ENCODE data around the gene SIN3B.

SIN3B gene

DNA sequence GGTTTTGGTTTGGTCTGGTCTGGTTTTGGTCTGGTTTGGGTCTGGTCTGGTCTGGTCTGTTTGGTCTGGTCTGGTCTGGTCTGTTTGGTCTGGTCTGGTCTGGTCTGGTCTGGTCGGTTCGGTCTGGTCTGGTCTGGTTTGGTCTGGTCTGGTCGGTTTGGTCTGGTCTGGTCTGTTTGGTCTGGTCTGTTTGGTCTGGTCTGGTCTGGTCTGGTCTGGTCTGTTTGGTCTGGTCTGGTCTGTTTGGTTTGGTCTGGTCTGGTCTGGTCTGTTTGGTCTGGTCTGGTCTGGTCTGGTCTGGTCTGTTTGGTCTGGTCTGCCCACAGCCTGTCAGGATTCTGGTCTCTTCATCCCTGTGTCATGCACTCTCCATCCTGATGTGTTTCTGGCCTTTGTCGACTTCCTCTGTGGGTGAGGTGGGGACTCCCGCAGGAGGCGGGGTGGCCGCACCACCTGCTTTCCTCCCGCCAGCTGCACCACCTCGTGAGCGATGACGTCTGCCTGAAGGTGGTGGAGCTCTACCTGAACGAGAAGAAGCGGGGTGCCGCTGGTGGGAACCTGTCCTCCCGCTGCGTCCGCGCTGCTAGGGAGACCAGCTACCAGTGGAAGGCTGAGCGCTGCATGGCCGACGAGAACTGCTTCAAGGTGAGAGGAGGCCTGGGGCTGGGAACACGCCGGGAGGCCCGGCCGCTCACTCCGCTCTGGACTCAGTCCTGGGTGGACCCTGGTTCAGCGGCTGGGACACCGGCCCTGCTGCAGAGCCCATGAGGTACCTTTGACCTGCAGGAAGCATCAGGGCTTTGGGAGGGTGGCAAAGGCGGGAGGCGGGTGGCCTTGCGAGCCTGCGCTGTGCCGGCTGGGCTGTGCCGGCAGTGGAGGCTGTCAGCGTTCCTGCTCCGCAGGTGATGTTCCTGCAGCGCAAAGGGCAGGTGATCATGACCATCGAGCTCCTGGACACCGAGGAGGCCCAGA is 46.7 kb downstream of the SIN3B start:
- H3K4me3 ChIP-seq (ENCODE audit: low read depth, low read length): no peak overlapping the region
- TF ChIP-seq, protein P1, sequence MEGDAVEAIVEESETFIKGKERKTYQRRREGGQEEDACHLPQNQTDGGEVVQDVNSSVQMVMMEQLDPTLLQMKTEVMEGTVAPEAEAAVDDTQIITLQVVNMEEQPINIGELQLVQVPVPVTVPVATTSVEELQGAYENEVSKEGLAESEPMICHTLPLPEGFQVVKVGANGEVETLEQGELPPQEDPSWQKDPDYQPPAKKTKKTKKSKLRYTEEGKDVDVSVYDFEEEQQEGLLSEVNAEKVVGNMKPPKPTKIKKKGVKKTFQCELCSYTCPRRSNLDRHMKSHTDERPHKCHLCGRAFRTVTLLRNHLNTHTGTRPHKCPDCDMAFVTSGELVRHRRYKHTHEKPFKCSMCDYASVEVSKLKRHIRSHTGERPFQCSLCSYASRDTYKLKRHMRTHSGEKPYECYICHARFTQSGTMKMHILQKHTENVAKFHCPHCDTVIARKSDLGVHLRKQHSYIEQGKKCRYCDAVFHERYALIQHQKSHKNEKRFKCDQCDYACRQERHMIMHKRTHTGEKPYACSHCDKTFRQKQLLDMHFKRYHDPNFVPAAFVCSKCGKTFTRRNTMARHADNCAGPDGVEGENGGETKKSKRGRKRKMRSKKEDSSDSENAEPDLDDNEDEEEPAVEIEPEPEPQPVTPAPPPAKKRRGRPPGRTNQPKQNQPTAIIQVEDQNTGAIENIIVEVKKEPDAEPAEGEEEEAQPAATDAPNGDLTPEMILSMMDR (IDR thresholded peaks at IDR 0.05; ENCODE audit: low read depth, low read length): no peak

DNA sequence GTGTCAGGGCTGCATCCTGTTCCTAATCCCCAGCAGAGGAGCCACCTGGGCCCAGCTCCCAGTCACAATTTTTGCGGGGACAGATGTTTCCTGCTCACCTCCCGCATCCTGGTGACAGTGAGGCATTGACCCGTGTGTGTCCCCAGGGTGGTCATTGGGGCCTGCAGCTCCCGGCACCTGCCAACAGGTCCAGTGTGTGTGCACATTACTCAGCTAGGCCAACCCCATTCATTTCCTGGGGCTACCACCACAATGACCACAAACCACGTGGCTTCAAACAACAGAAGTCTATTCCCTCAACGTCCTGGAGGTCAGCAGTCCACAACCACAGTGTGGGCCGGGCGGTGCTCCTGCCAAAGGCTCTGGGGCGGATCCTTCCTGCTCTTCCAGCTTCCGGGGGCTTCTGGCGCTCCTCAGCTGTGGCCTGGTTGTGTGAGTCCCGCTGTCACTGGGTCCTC is 47.7 kb downstream of the SIN3B start:
- H3K4me3 ChIP-seq (ENCODE audit: low read depth, low read length): no peak overlapping the region
- TF ChIP-seq, protein P1 (IDR thresholded peaks at IDR 0.05; ENCODE audit: low read depth, low read length): no peak

DNA sequence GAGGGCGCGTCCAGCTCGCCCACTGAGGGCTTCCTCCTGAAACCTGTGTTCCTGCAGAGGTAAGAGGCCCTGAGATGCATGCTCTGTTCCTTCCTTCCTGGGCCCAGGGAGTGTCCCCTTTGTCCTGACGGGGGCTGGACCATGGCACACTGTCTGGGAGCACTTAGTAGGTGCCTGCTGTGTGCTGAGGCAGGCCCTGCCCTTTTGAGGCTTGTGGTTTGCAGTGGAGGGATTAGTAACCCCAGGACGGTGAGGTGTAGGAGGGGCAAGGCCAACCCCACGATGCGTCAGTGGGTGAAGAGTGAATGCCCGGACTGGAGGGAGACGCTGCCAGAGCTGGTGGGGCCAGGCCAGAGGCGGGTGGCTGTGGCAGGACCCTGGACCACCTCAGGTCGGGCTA is 48.4 kb downstream of the SIN3B start:
- no peak overlapping the region for H3K4me3 ChIP-seq (ENCODE audit: low read depth, low read length)
- TF ChIP-seq, protein P1 (IDR thresholded peaks at IDR 0.05; ENCODE audit: low read depth, low read length): no peak

DNA sequence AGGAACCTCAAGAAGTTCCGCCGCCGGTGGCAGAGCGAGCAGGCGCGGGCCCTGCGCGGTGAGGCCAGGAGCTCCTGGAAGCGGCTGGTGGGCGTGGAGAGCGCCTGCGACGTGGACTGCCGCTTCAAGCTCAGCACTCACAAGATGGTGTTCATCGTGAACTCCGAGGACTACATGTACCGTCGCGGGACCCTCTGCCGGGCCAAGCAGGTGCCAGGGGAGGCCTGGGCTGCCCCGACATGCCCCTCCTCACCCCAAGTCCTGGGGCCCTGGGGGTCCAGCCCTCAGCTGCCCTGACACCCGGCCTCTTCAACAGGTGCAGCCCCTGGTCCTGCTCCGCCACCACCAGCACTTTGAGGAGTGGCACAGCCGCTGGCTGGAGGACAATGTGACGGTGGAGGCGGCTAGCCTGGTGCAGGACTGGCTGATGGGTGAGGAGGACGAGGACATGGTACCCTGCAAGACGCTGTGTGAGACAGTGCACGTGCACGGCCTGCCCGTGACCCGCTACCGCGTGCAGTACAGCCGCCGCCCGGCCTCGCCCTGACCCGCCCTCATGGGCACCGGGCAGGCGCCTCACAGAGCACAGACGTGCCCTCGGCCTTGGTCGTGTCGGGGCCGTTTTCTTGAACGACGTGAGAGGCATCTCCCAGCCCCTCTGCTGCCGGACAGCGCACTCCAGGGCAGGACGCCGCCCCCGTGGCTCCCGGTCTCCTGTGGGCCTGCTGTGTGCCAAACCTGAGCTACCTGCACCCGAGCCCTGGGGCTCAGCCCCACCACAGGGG is 49.2 kb downstream of the SIN3B start:
- TF ChIP-seq, protein P1 (IDR thresholded peaks at IDR 0.05; ENCODE audit: low read depth, low read length): no peak
- H3K4me3 ChIP-seq (ENCODE audit: low read depth, low read length): no peak overlapping the region

DNA sequence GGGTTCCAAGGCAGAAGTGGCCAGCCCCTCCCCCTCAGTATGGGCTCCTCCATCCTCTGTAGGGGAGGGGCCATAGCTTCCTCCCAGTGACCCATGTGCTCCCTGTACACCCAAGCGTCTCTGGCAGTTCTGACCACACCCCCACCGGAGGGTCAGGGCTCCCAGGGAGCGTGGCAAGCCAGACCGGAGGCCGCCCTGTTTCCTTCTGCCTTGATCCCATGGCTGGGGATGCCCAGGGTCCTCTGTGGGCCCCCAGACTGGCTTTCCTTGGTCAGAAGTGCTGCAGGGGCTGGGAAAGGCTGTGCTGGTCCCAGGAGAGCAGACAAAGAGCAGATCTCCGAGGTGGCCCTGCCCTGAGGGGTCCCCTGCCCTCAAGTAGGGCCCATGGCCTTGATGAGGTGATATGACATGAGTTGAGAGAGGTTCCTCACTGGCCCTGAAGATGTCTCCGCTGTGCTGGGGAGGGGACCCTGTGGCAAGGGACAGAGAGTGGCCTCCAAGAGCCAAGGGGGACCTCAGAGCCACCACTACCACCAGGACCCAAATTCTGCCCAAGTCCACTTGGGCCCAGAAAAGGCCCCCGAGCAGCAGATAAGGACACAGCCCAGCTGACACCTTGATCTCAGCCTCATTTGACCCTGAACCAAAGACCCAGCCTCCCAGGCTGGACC is 51.8 kb downstream of the SIN3B start:
- no peak overlapping the region for H3K4me3 ChIP-seq (ENCODE audit: low read depth, low read length)
- TF ChIP-seq, protein P1 (IDR thresholded peaks at IDR 0.05; ENCODE audit: low read depth, low read length): no peak

DNA sequence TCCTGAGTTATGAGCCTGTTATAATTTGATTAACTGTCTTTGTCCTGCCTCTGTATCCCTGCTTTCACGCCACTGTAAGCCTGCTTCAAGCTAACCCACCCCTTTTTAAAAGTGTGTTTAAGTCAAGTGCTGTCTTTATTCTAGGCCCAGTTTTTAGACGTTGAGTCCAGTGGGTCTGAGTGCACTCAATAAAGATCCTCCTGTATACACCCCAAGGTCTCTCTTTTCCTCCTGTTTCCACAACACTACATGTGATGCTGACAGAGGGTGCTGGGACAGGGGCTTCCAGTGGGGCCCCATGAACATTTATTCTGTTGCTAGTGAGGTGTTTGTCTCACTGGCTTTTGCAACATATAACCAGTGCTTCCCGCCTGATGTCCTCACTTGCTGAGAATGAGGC is 52.9 kb downstream of the SIN3B start:
- TF ChIP-seq, protein P1 (IDR thresholded peaks at IDR 0.05; ENCODE audit: low read depth, low read length): no peak
- H3K4me3 ChIP-seq (ENCODE audit: low read depth, low read length): no peak overlapping the region
